ENCODE data around the gene FAM168A.

FAM168A gene

DNA sequence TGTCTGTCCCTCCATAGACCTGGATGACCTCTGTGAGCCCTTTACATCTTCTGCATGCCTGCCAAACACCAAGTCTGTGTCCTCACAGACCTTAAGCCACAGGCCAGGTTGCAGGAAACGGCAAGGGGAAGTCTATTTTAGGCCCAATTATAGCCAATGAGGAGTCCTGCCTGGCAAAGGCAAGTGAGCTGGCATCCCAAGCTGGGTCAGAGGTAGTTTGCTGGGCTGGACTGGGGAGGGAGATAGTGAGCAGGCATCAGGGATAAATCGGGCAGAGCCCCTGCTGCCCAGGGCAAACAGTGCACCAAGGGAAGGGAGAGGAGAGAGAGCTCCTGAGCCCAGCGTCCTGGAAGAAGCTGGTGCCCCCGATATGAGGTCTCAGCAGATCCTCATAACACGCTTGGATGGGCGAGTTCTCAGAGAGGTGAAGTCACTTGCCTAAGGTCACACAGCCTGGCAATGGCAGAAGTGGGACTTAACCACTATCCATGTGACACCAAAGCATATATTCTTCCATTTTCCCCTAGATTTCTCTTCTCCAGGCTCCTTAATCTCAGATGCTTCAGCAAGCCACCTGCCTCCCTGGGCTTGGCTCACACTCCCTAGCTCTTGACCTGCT lies 225.4 kb downstream of the FAM168A start:
- no peaks in the 10 kb centered on the region for H3K9me3 ChIP-seq (ENCODE audit: insufficient read depth, low read length)
- H3F3A ChIP-seq (ENCODE audit: insufficient read depth): no peaks in the 10 kb centered on the region
- no peak overlapping the region for H2AFZ ChIP-seq (ENCODE audit: low read depth, low read length, severe bottlenecking)
- no peaks in the 10 kb centered on the region for H4K20me1 ChIP-seq (ENCODE audit: low read depth, low read length)
- peaks cover 10% of the 10 kb centered on the region for H3K79me2 ChIP-seq (ENCODE audit: insufficient read depth, low read length)
- H3K27me3 ChIP-seq (ENCODE audit: low read length): no peaks in the 10 kb centered on the region
- H3K27ac ChIP-seq (ENCODE audit: low read depth, low read length): no peak overlapping the region
- no peak overlapping the region for H3K4me3 ChIP-seq (ENCODE audit: insufficient read depth, low read length, poor library complexity, severe bottlenecking)
- H3K9ac ChIP-seq (ENCODE audit: low read length): no peak overlapping the region
- no peak overlapping the region for H3K4me2 ChIP-seq (ENCODE audit: low read depth, low read length, poor library complexity, severe bottlenecking)
- TF ChIP-seq EZH2phosphoT487 (conservative IDR thresholded peaks at IDR 0.05; ENCODE audit: low read length): no peak
- TF ChIP-seq, protein P1, sequence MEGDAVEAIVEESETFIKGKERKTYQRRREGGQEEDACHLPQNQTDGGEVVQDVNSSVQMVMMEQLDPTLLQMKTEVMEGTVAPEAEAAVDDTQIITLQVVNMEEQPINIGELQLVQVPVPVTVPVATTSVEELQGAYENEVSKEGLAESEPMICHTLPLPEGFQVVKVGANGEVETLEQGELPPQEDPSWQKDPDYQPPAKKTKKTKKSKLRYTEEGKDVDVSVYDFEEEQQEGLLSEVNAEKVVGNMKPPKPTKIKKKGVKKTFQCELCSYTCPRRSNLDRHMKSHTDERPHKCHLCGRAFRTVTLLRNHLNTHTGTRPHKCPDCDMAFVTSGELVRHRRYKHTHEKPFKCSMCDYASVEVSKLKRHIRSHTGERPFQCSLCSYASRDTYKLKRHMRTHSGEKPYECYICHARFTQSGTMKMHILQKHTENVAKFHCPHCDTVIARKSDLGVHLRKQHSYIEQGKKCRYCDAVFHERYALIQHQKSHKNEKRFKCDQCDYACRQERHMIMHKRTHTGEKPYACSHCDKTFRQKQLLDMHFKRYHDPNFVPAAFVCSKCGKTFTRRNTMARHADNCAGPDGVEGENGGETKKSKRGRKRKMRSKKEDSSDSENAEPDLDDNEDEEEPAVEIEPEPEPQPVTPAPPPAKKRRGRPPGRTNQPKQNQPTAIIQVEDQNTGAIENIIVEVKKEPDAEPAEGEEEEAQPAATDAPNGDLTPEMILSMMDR (IDR thresholded peaks at IDR 0.05; ENCODE audit: insufficient read depth, low read length, poor library complexity, severe bottlenecking): no peak
- H3K36me3 ChIP-seq (ENCODE audit: low read length): no peaks in the 10 kb centered on the region
- H3K9me2 ChIP-seq (replicated peaks; ENCODE audit: insufficient read depth, low read length): no peaks in the 10 kb centered on the region

GRCh38 chr11:73367482-73368024 lies 230.4 kb downstream of the FAM168A start:
- no peak overlapping the region for H2AFZ ChIP-seq (ENCODE audit: low read depth, low read length, severe bottlenecking)
- H3K4me2 ChIP-seq (ENCODE audit: low read depth, low read length, poor library complexity, severe bottlenecking): no peak overlapping the region
- H3F3A ChIP-seq (ENCODE audit: insufficient read depth): no peaks in the 10 kb centered on the region
- H3K27ac ChIP-seq (ENCODE audit: low read depth, low read length): no peak overlapping the region
- H3K4me3 ChIP-seq (ENCODE audit: insufficient read depth, low read length, poor library complexity, severe bottlenecking): no peak overlapping the region
- no peaks in the 10 kb centered on the region for H3K9me2 ChIP-seq (replicated peaks; ENCODE audit: insufficient read depth, low read length)
- H3K36me3 ChIP-seq (ENCODE audit: low read length): no peaks in the 10 kb centered on the region
- TF ChIP-seq, protein P1 (IDR thresholded peaks at IDR 0.05; ENCODE audit: insufficient read depth, low read length, poor library complexity, severe bottlenecking): no peak
- TF ChIP-seq EZH2phosphoT487 (conservative IDR thresholded peaks at IDR 0.05; ENCODE audit: low read length): no peak
- no peaks in the 10 kb centered on the region for H3K9me3 ChIP-seq (ENCODE audit: insufficient read depth, low read length)
- no peaks in the 10 kb centered on the region for H4K20me1 ChIP-seq (ENCODE audit: low read depth, low read length)
- no peak overlapping the region for H3K9ac ChIP-seq (ENCODE audit: low read length)
- H3K27me3 ChIP-seq (ENCODE audit: low read length): no peaks in the 10 kb centered on the region
- H3K79me2 ChIP-seq (ENCODE audit: insufficient read depth, low read length): no peaks in the 10 kb centered on the region

DNA sequence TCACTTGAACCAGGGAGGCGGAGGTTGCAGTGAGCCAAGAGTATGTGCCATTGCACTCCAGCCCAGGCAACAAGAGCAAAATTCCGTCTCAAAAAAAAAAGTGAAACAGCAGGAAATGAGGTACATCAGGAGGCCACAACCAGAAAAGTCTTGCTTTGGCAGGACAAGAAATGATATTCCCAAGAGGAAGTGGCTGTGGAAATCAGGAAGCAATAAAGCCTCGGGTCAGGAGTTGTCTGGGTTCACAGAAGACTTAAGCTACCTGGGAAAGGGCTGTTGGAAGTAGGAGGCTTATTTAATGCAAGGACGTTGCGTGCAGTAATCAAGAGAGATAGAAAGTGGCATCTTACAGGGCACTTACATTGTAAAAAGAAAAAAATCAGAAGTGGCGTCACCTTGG lies 231.0 kb downstream of the FAM168A start:
- H3K79me2 ChIP-seq (ENCODE audit: insufficient read depth, low read length): no peaks in the 10 kb centered on the region
- H3K36me3 ChIP-seq (ENCODE audit: low read length): no peaks in the 10 kb centered on the region
- no peak for TF ChIP-seq EZH2phosphoT487 (conservative IDR thresholded peaks at IDR 0.05; ENCODE audit: low read length)
- TF ChIP-seq, protein P1 (IDR thresholded peaks at IDR 0.05; ENCODE audit: insufficient read depth, low read length, poor library complexity, severe bottlenecking): no peak
- H3K4me3 ChIP-seq (ENCODE audit: insufficient read depth, low read length, poor library complexity, severe bottlenecking): no peak overlapping the region
- no peaks in the 10 kb centered on the region for H3K9me3 ChIP-seq (ENCODE audit: insufficient read depth, low read length)
- no peak overlapping the region for H3K27ac ChIP-seq (ENCODE audit: low read depth, low read length)
- H3K27me3 ChIP-seq (ENCODE audit: low read length): no peaks in the 10 kb centered on the region
- H2AFZ ChIP-seq (ENCODE audit: low read depth, low read length, severe bottlenecking): no peak overlapping the region
- H3K9me2 ChIP-seq (replicated peaks; ENCODE audit: insufficient read depth, low read length): no peaks in the 10 kb centered on the region
- no peak overlapping the region for H3K9ac ChIP-seq (ENCODE audit: low read length)
- no peak overlapping the region for H3K4me2 ChIP-seq (ENCODE audit: low read depth, low read length, poor library complexity, severe bottlenecking)
- no peaks in the 10 kb centered on the region for H4K20me1 ChIP-seq (ENCODE audit: low read depth, low read length)
- no peaks in the 10 kb centered on the region for H3F3A ChIP-seq (ENCODE audit: insufficient read depth)
